Measurements from ENCODE around the gene PDE2A. TPM values are rescaled to one million over a fixed set of nuclear protein-coding genes. Genes with fewer than 3 reads are reported as not detected.

The PDE2A gene
- polyA plus RNA-seq, 1 donor (not counting 4 experiments of a cell fraction or from before 2014, with no cell fraction given), result 0.38 TPM

DNA sequence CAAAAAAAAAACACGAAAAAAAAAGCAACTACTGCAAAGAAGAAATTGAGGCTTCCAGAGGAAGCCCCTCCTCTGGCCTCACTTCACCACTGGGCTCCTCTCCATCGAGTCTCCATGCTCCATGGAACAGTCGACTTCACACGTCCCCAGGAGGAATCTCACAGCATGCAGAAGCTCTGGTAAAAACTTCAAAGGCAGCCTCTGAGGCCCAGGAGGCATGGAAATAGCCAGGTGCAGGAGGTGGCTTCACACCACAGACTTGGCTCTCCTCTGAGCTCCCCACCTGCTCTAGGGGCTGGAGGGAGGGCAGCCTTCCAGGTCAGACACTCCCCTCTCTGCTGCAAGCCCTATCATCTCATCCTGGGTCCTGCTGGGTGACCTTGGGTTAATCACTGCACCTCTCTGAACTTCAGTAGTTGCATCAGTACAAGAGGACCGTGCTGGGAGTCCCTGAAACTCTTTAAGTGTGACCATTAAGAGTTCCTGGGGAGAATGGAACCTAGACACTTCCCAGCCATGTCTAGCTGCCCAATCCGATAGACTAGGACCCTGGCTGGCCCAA, 8.2 kb downstream of the PDE2A start:
- H3K4me1 ChIP-seq (ENCODE audit: control insufficient read depth, extremely low read depth, insufficient read depth, low read length), result no peaks in the 10 kb centered on the region
- FAIRE-seq, result no peak
- no peaks in the 10 kb centered on the region for H3K9me1 ChIP-seq (ENCODE audit: control insufficient read depth, extremely low read depth, insufficient read depth, low read length)
- H3K4me2 ChIP-seq (ENCODE audit: control insufficient read depth, extremely low read depth, insufficient read depth, low read depth, low read length), result no peak overlapping the region
- no peaks in the 10 kb centered on the region for H3K9me3 ChIP-seq (ENCODE audit: control insufficient read depth, low read depth, low read length)
- H4K20me1 ChIP-seq (ENCODE audit: control insufficient read depth, extremely low read depth, insufficient read depth, low read length), result no peaks in the 10 kb centered on the region
- H3K36me3 ChIP-seq (ENCODE audit: control insufficient read depth in 2 of 2, extremely low read depth in 1 of 2, insufficient read depth in 2 of 2, low read length in 2 of 2), result no peaks in the 10 kb centered on the region
- no peak for TF ChIP-seq EZH2 (IDR thresholded peaks at IDR 0.05; ENCODE audit: low read length)
- TF ChIP-seq, protein P1, sequence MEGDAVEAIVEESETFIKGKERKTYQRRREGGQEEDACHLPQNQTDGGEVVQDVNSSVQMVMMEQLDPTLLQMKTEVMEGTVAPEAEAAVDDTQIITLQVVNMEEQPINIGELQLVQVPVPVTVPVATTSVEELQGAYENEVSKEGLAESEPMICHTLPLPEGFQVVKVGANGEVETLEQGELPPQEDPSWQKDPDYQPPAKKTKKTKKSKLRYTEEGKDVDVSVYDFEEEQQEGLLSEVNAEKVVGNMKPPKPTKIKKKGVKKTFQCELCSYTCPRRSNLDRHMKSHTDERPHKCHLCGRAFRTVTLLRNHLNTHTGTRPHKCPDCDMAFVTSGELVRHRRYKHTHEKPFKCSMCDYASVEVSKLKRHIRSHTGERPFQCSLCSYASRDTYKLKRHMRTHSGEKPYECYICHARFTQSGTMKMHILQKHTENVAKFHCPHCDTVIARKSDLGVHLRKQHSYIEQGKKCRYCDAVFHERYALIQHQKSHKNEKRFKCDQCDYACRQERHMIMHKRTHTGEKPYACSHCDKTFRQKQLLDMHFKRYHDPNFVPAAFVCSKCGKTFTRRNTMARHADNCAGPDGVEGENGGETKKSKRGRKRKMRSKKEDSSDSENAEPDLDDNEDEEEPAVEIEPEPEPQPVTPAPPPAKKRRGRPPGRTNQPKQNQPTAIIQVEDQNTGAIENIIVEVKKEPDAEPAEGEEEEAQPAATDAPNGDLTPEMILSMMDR (optimal IDR thresholded peaks at IDR 0.05 in 1 of 3, IDR thresholded peaks at IDR 0.05 in 1 of 3, conservative IDR thresholded peaks at IDR 0.05 in 1 of 3; ENCODE audit: extremely low read depth in 1 of 3, insufficient read depth in 2 of 3, low read length in 3 of 3), result no peak
- no peak overlapping the region for H2AFZ ChIP-seq (ENCODE audit: control insufficient read depth, low read length)
- H3K27me3 ChIP-seq (ENCODE audit: control insufficient read depth, extremely low read depth, insufficient read depth, low read length), result peaks cover 16% of the 10 kb centered on the region
- DNase-seq (ENCODE audit: low read depth, low spot score), result no peak
- dilution Hi-C loops (cut with MboI; ENCODE audit: extremely low pct_ligation_motif_present, low sequenced_read_pairs), result no loop called here
- H3K4me3 ChIP-seq (ENCODE audit: control insufficient read depth in 2 of 3, extremely low read depth in 1 of 3, insufficient read depth in 2 of 3, low read depth in 1 of 3, low read length in 3 of 3), result no peak overlapping the region
- H3K9ac ChIP-seq (ENCODE audit: control insufficient read depth, extremely low read depth, insufficient read depth, low read length), result no peak overlapping the region
- H3K79me2 ChIP-seq (ENCODE audit: control insufficient read depth, insufficient read depth, low read length), result no peaks in the 10 kb centered on the region
- no peak overlapping the region for H3K27ac ChIP-seq (ENCODE audit: control insufficient read depth, insufficient read depth, low read length)

DNA sequence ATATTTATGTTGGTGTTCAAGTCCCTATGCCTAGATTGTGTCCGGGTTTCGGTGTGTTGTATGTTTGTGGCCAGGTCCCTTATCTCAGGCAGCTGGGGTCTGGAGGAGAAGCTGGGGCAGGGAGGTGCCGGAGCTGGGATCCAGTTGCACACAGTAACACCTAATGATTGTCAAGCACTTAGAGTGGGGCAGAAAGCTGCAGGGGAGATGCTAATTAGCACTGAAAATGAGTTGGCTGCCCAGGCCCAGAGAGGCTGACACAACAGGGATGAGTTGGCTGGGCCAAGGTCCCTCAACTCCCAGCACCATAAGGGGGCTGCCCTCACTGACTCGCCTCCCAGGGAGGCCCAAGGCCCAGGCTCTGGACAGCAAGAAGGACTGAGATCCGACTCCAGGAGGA, 12.2 kb downstream of the PDE2A start:
- no peaks in the 10 kb centered on the region for H3K36me3 ChIP-seq (ENCODE audit: control insufficient read depth in 2 of 2, extremely low read depth in 1 of 2, insufficient read depth in 2 of 2, low read length in 2 of 2)

More for the DNA sequence above, 12.2 kb downstream of the PDE2A start:
- dilution Hi-C loops (cut with MboI; ENCODE audit: extremely low pct_ligation_motif_present, low sequenced_read_pairs), result no loop called here
- H3K27ac ChIP-seq (ENCODE audit: control insufficient read depth, insufficient read depth, low read length), result no peak overlapping the region
- H3K4me2 ChIP-seq (ENCODE audit: control insufficient read depth, extremely low read depth, insufficient read depth, low read depth, low read length), result no peak overlapping the region
- H3K4me1 ChIP-seq (ENCODE audit: control insufficient read depth, extremely low read depth, insufficient read depth, low read length), result no peaks in the 10 kb centered on the region
- H3K4me3 ChIP-seq (ENCODE audit: control insufficient read depth in 2 of 3, extremely low read depth in 1 of 3, insufficient read depth in 2 of 3, low read depth in 1 of 3, low read length in 3 of 3), result no peak overlapping the region
- no peak overlapping the region for H2AFZ ChIP-seq (ENCODE audit: control insufficient read depth, low read length)
- no peaks in the 10 kb centered on the region for H3K9me1 ChIP-seq (ENCODE audit: control insufficient read depth, extremely low read depth, insufficient read depth, low read length)
- DNase-seq (ENCODE audit: low read depth, low spot score) (no peak), FAIRE-seq (no peak)
- no peaks in the 10 kb centered on the region for H4K20me1 ChIP-seq (ENCODE audit: control insufficient read depth, extremely low read depth, insufficient read depth, low read length)
- H3K9ac ChIP-seq (ENCODE audit: control insufficient read depth, extremely low read depth, insufficient read depth, low read length), result no peak overlapping the region
- TF ChIP-seq, protein P1 (optimal IDR thresholded peaks at IDR 0.05 in 1 of 3, IDR thresholded peaks at IDR 0.05 in 1 of 3, conservative IDR thresholded peaks at IDR 0.05 in 1 of 3; ENCODE audit: extremely low read depth in 1 of 3, insufficient read depth in 2 of 3, low read length in 3 of 3), result no peak
- no peak for TF ChIP-seq EZH2 (IDR thresholded peaks at IDR 0.05; ENCODE audit: low read length)
- no peaks in the 10 kb centered on the region for H3K79me2 ChIP-seq (ENCODE audit: control insufficient read depth, insufficient read depth, low read length)
- no peaks in the 10 kb centered on the region for H3K9me3 ChIP-seq (ENCODE audit: control insufficient read depth, low read depth, low read length)
- peaks cover 18% of the 10 kb centered on the region for H3K27me3 ChIP-seq (ENCODE audit: control insufficient read depth, extremely low read depth, insufficient read depth, low read length)
